Stimulated activated naive CD4-positive, alpha-beta T cell (primary cell): ENCODE measurements around the gene CPNE6.
"Not testable (repeated sequence)": the region's sequence is repeated elsewhere in the genome, so short reads cannot be mapped to it uniquely, and the experiment has no call there.

Experiments used
- DNase-seq, 6 experiments: peaks; one replicate each; lab custom pipeline; 2025; lab: John Stamatoyannopoulos, UW

The CPNE6 gene

GRCh38 chr14:24071144-24071697, at the start of gene CPNE6:
TSS of gene CPNE6 (plus strand) at chr14:24071562. CDS start at chr14:24072937, 1,375 bp downstream.
- no peak for DNase-seq

GRCh38 chr14:24024939-24025418, 46.4 kb upstream of the CPNE6 start:
- not testable (repeated sequence) for DNase-seq

GRCh38 chr14:24029687-24030086, 41.7 kb upstream of the CPNE6 start:
- not testable (repeated sequence) for DNase-seq

- DNase-seq = not testable (repeated sequence)
These were observed 40.0 kb upstream of the CPNE6 start for GRCh38 chr14:24031331-24031730.

GRCh38 chr14:24032727-24033418, 38.5 kb upstream of the CPNE6 start:
- no peak for DNase-seq

GRCh38 chr14:24035769-24036168, 35.6 kb upstream of the CPNE6 start:
- DNase-seq = not testable (repeated sequence)

- DNase-seq = peak; percentile 50 to 72 (median 58)
These were observed 35.0 kb upstream of the CPNE6 start for GRCh38 chr14:24036169-24036962.

GRCh38 chr14:24036963-24037657, 34.3 kb upstream of the CPNE6 start:
- not testable (repeated sequence) for DNase-seq

GRCh38 chr14:24037658-24038037, 33.7 kb upstream of the CPNE6 start:
- DNase-seq = no peak

- no peak for DNase-seq
These were observed 32.7 kb upstream of the CPNE6 start for GRCh38 chr14:24038686-24039085.

GRCh38 chr14:24040692-24041091, 30.7 kb upstream of the CPNE6 start:
- no peak for DNase-seq

- no peak for DNase-seq
These were observed 28.6 kb upstream of the CPNE6 start for GRCh38 chr14:24042746-24043145.

GRCh38 chr14:24049002-24049401, 22.4 kb upstream of the CPNE6 start:
- not testable (repeated sequence) for DNase-seq

- not testable (repeated sequence) for DNase-seq
These were observed 20.6 kb upstream of the CPNE6 start for GRCh38 chr14:24050753-24051152.

- DNase-seq = peak in 2 of 6 experiments; percentile 13 to 32
These were observed 20.1 kb upstream of the CPNE6 start for GRCh38 chr14:24051176-24051788.

- DNase-seq = peak; percentile 16 to 61 (median 49)
These were observed 19.3 kb upstream of the CPNE6 start, which contains the start of gene CARMIL3 for GRCh38 chr14:24051789-24052655. TSS of gene CARMIL3 (plus strand) at chr14:24052009. CDS start at chr14:24052154, 145 bp downstream.

GRCh38 chr14:24052656-24053547, 18.5 kb upstream of the CPNE6 start:
- no peak for DNase-seq

GRCh38 chr14:24053548-24054323, 17.6 kb upstream of the CPNE6 start:
- DNase-seq = no peak

GRCh38 chr14:24054324-24054641, 17.1 kb upstream of the CPNE6 start:
- DNase-seq = no peak
